PC-3 (cell line): Measurements from ENCODE around the gene TMEM232. TPM values are rescaled to one million over a fixed set of nuclear protein-coding genes. Genes with fewer than 3 reads are reported as not detected.

Experiments used
- ATAC-seq: fragments of 200-7000 bp; cut with Tn5 transposase; 2 replicates; pipeline ENCODE4 v1.9.1; 2020; ENCODE audit warnings: mild to moderate bottlenecking, moderate library complexity
- BruUV-seq: library from RNA; stranded (reverse); fragments of 400-500 nt; replicated peaks from 2 replicates; lab custom pipeline; 2021; lab: Mats Ljungman, UMichigan
- CTCF ChIA-PET: fragments of 300-600 bp; sonication (Branson Sonifier 250); formaldehyde crosslinking; loops from one replicate; lab custom pipeline; 2022; ENCODE audit warnings: antibody characterized with exemption; lab: Charles Lee
- POLR2A ChIA-PET: fragments of 300-600 bp; sonication (Branson Sonifier 250); formaldehyde crosslinking; loops from one replicate; lab custom pipeline; 2022; ENCODE audit warnings: antibody characterized with exemption; ENCODE audit not compliant: unreplicated experiment; lab: Charles Lee
- DNase-seq: peaks from one replicate; pipeline ENCODE4 v3.0.0-alpha.2; 2015
- H2AFZ ChIP-seq: fragments of 300-600 bp; sonication (generic); 2 replicates; pipeline ENCODE4 v1.6.0; 2016; ENCODE audit warnings: antibody characterized with exemption, low read length
- H3F3A ChIP-seq: fragments of 300-600 bp; sonication (generic); one replicate; pipeline ENCODE4 v1.6.0; 2017; ENCODE audit warnings: antibody characterized with exemption, low read length, control low read depth, mild to moderate bottlenecking; ENCODE audit not compliant: unreplicated experiment
- H3K27ac ChIP-seq: fragments of 300-600 bp; sonication (generic); 2 replicates; pipeline ENCODE4 v1.5.1; 2016; ENCODE audit warnings: mild to moderate bottlenecking, low read length
- H3K27me3 ChIP-seq: fragments of 300-600 bp; sonication (generic); 2 replicates; pipeline ENCODE4 v1.6.1; 2016; ENCODE audit warnings: low read length, mixed read lengths
- H3K36me3 ChIP-seq: fragments of 300-600 bp; sonication (generic); 2 replicates; pipeline ENCODE4 v1.6.1; 2016; ENCODE audit warnings: low read depth, mixed run types, low read length, mixed read lengths
- H3K4me1 ChIP-seq: fragments of 300-600 bp; sonication (generic); 2 replicates; pipeline ENCODE4 v1.5.1; 2016; ENCODE audit warnings: low read length; ENCODE audit not compliant: insufficient read depth
- H3K4me2 ChIP-seq: fragments of 300-600 bp; sonication (generic); 2 replicates; pipeline ENCODE4 v1.6.0; 2016; ENCODE audit warnings: low read length
- H3K4me3 ChIP-seq: fragments of 300-600 bp; sonication (generic); 2 replicates; pipeline ENCODE4 v1.5.1; 2016; ENCODE audit warnings: mild to moderate bottlenecking, low read length, mixed read lengths
- H3K79me2 ChIP-seq: fragments of 300-600 bp; sonication (generic); 2 replicates; pipeline ENCODE4 v1.6.1; 2017; ENCODE audit warnings: low read length, mixed read lengths
- H3K9ac ChIP-seq: fragments of 300-600 bp; sonication (generic); 2 replicates; pipeline ENCODE4 v1.6.0; 2016; ENCODE audit warnings: mild to moderate bottlenecking, low read length
- H3K9me2 ChIP-seq: fragments of 300-600 bp; sonication (generic); replicated peaks from 2 replicates; pipeline ENCODE4 v1.6.1; 2016; ENCODE audit warnings: mixed run types, low read length, mixed read lengths
- H3K9me3 ChIP-seq: fragments of 300-600 bp; sonication (generic); 2 replicates; pipeline ENCODE4 v1.6.1; 2016; ENCODE audit warnings: low read length, mixed read lengths
- H4K20me1 ChIP-seq: fragments of 300-600 bp; sonication (generic); 2 replicates; pipeline ENCODE4 v1.6.1; 2016; ENCODE audit warnings: low read length, mixed read lengths
- EZH2 ChIP-seq: fragments of 300-600 bp; sonication (generic); IDR thresholded peaks from one replicate; pipeline ENCODE4 v1.6.1; 2017; ENCODE audit warnings: antibody characterized with exemption, mild to moderate bottlenecking, low read length; ENCODE audit not compliant: unreplicated experiment
- EZH2phosphoT487 ChIP-seq: fragments of 300-600 bp; sonication (generic); IDR thresholded peaks from 2 replicates; pipeline ENCODE4 v1.6.1; 2018; ENCODE audit warnings: mild to moderate bottlenecking, antibody characterized with exemption, low read length, borderline replicate concordance
- intact Hi-C: fragments of 100-400 bp; cut with micrococcal nuclease; formaldehyde crosslinking; loops from 2 replicates; pipeline ENCODE4 v1.9.0; 2023
- total RNA-seq: library from RNA; depleted of rRNA; stranded (reverse); fragments of >200 nt; gene quantifications from 2 replicates; pipeline ENCODE4 v1.2.3, GENCODE V29; 2014
- TF ChIP-seq, protein P1 (sequence below): fragments of 300-600 bp; sonication (generic); conservative IDR thresholded peaks from 2 replicates; pipeline ENCODE4 v1.5.1; 2017; ENCODE audit warnings: antibody characterized with exemption, low read depth, mild to moderate bottlenecking, low read length

TMEM232 gene
- total RNA-seq, 1 experiment from 2014 or later: 1.4 TPM

DNA sequence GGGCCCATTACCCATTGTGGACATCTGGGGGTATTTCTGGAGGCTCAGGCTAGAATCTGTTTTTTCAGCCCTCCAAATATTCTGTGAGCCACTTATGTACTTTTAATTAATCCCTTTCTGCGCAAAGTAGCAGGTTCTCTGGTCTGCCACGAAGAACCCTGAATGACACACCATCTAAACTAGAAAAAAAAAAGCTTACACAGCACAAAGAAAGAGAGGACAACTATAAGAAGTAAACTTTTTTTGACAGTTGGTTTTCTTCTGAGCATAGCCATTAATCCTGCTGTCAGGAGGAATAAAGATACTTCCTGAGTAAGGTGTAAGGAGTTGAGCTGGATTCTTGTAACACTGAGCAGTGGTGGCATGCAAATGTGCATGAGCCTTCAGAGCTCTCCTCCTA, 327.5 kb downstream of the TMEM232 start:
- ChIA-PET CTCF (no interaction called here), POLR2A (no interaction called here)
- Histone ChIP-seq H3K27me3 (no peaks in the 10 kb centered on the region), H3K4me3 (no peak overlapping the region), H3K9ac (no peak overlapping the region), H3F3A (no peaks in the 10 kb centered on the region), H3K4me2 (no peak overlapping the region), H2AFZ (no peak overlapping the region), H3K27ac (no peak overlapping the region), H4K20me1 (no peaks in the 10 kb centered on the region), H3K9me3 (no peaks in the 10 kb centered on the region), H3K79me2 (no peaks in the 10 kb centered on the region), H3K9me2 (no peaks in the 10 kb centered on the region), H3K36me3 (no peaks in the 10 kb centered on the region), H3K4me1 (no peaks in the 10 kb centered on the region)
- no peak for DNase-seq
- intact Hi-C loops: no loop called here
- TF ChIP-seq, protein P1, sequence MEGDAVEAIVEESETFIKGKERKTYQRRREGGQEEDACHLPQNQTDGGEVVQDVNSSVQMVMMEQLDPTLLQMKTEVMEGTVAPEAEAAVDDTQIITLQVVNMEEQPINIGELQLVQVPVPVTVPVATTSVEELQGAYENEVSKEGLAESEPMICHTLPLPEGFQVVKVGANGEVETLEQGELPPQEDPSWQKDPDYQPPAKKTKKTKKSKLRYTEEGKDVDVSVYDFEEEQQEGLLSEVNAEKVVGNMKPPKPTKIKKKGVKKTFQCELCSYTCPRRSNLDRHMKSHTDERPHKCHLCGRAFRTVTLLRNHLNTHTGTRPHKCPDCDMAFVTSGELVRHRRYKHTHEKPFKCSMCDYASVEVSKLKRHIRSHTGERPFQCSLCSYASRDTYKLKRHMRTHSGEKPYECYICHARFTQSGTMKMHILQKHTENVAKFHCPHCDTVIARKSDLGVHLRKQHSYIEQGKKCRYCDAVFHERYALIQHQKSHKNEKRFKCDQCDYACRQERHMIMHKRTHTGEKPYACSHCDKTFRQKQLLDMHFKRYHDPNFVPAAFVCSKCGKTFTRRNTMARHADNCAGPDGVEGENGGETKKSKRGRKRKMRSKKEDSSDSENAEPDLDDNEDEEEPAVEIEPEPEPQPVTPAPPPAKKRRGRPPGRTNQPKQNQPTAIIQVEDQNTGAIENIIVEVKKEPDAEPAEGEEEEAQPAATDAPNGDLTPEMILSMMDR: no peak
- TF ChIP-seq EZH2phosphoT487 (no peak), EZH2 (no peak)
- no peak for ATAC-seq
- no TSS peak for BruUV-seq

DNA sequence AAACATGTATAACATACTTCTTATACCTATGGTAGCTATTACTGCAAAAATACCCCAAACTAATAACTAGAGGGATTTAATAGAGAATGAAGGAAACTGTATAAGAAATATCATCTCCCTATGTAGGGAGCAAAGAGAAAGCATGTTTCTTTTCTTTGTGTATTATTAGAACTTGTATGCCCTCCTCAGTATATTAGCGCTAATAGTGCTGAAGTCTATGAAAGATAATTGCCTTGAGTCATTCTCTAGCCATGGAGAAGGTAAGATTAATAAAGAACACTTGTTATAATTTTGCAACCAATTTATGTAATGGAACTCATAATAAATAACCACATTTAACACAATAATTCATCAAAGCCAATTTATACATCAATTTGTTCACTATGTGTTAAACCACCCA, 329.2 kb downstream of the TMEM232 start:
- no peaks in the 10 kb centered on the region for H4K20me1 ChIP-seq
- H3K36me3 ChIP-seq: no peaks in the 10 kb centered on the region
- no peaks in the 10 kb centered on the region for H3F3A ChIP-seq
- CTCF ChIA-PET: no interaction called here
- no peak for ATAC-seq
- H3K9ac ChIP-seq: no peak overlapping the region
- H3K4me2 ChIP-seq: no peak overlapping the region
- H3K9me3 ChIP-seq: no peaks in the 10 kb centered on the region
- no peak overlapping the region for H3K4me3 ChIP-seq
- POLR2A ChIA-PET: no interaction called here
- no peaks in the 10 kb centered on the region for H3K4me1 ChIP-seq
- H2AFZ ChIP-seq: no peak overlapping the region
- no peaks in the 10 kb centered on the region for H3K27me3 ChIP-seq
- no peaks in the 10 kb centered on the region for H3K9me2 ChIP-seq
- no peak for TF ChIP-seq EZH2phosphoT487
- TF ChIP-seq EZH2: no peak
- TF ChIP-seq, protein P1: no peak
- intact Hi-C loops: no loop called here
- no TSS peak for BruUV-seq
- DNase-seq: no peak
- H3K79me2 ChIP-seq: no peaks in the 10 kb centered on the region
- no peak overlapping the region for H3K27ac ChIP-seq

DNA sequence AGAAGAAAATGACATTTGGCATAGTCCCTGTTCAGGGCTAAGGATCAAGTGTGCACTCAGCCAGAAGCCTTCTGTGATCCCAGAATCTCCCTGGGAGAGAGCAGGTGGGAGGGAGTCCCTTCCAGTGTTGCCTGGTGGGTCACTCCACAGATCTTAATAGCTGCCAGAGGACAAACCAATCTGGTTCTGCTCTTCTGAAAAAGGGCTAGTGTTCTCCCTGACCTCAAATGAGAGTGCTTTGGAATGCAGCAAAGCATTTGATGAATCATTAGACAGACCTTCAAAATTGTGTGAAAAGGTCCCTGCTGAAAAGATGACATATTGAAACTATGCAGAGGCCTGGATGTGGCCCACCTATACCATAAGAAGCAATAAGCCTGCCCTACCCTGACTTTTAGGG, 339.7 kb downstream of the TMEM232 start:
- no peak overlapping the region for H3K9ac ChIP-seq
- ATAC-seq (no peak), DNase-seq (peak; percentile 42)
- H3K4me2 ChIP-seq: no peak overlapping the region
- H3K79me2 ChIP-seq: no peaks in the 10 kb centered on the region
- H4K20me1 ChIP-seq: no peaks in the 10 kb centered on the region
- no TSS peak for BruUV-seq
- TF ChIP-seq EZH2: no peak
- no peak for TF ChIP-seq EZH2phosphoT487
- TF ChIP-seq, protein P1: no peak
- intact Hi-C loops: no loop called here
- H3K27me3 ChIP-seq: 0 out of 2 replicates have a peak, but pooled peaks cover 4% of the 10 kb centered on the region
- POLR2A ChIA-PET: no interaction called here
- H2AFZ ChIP-seq: no peak overlapping the region
- no peaks in the 10 kb centered on the region for H3K36me3 ChIP-seq
- no peaks in the 10 kb centered on the region for H3K9me3 ChIP-seq
- no peak overlapping the region for H3K4me3 ChIP-seq
- no peaks in the 10 kb centered on the region for H3F3A ChIP-seq
- no peak overlapping the region for H3K27ac ChIP-seq
- H3K4me1 ChIP-seq: no peaks in the 10 kb centered on the region
- CTCF ChIA-PET: no interaction called here
- H3K9me2 ChIP-seq: no peaks in the 10 kb centered on the region
